GM10266 (cell line): ENCODE measurements around the gene CAPN15.

ENCODE experiments used
- DNase-seq: peaks from one replicate; pipeline ENCODE4 v3.0.0; 2012; ENCODE audit errors: extremely low spot score
- CTCF ChIP-seq: IDR thresholded peaks from 2 replicates; pipeline ENCODE4 v1.5.1; 2012; ENCODE audit warnings: mild to moderate bottlenecking, low read depth; ENCODE audit not compliant: control insufficient read depth, insufficient read depth; ENCODE audit errors: missing control alignments

The CAPN15 gene

DNA sequence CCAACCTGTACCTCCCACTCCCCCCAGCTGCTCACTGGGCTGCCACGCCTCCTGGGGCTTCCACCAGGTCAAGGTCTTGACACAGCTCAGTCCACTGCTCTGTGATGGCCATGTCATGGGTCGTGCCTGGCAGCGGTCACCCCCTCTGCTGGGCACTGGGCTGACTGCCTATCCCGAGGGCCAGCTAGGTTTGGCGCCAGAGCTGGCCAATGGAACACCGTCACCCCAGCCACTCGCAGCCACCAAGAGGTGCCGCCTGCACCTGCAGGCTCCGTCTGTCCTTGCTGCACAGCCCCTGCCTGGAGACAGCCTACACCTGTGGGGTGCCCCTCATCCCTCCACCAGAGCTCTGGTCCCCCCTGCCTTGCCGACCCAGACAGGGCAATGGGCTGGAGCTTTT is 57.8 kb downstream of the CAPN15 start:
- no peak for DNase-seq
- TF ChIP-seq CTCF = no peak

DNA sequence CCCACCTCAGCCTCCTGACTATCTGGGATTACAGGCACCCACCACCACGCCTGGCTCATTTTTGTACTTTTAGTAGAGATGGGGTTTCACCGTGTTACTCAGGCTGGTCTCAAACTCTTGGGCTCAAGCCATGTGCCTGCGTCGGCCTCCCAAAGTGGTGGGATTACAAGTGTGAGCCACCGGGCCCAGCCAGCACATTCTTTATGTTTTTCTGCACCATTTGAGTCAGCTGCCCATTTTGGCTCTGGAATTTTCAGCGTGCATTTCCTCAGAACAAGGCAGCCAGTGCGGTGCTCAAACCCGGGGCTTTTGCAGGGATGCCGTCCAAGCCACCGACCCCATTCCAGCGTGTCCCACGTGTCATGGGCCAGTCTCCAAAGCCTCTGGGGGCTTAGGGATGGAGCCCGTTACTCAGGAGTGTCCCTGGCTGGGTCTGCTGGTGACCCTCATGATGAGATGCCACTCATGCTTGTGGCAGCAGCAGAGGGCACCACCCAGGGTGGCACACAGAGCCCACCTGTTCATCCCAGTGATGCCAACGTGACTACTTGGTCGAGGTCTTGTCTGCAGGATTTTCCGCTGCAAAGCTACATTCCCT is 58.6 kb downstream of the CAPN15 start:
- no peak for DNase-seq
- no peak for TF ChIP-seq CTCF

DNA sequence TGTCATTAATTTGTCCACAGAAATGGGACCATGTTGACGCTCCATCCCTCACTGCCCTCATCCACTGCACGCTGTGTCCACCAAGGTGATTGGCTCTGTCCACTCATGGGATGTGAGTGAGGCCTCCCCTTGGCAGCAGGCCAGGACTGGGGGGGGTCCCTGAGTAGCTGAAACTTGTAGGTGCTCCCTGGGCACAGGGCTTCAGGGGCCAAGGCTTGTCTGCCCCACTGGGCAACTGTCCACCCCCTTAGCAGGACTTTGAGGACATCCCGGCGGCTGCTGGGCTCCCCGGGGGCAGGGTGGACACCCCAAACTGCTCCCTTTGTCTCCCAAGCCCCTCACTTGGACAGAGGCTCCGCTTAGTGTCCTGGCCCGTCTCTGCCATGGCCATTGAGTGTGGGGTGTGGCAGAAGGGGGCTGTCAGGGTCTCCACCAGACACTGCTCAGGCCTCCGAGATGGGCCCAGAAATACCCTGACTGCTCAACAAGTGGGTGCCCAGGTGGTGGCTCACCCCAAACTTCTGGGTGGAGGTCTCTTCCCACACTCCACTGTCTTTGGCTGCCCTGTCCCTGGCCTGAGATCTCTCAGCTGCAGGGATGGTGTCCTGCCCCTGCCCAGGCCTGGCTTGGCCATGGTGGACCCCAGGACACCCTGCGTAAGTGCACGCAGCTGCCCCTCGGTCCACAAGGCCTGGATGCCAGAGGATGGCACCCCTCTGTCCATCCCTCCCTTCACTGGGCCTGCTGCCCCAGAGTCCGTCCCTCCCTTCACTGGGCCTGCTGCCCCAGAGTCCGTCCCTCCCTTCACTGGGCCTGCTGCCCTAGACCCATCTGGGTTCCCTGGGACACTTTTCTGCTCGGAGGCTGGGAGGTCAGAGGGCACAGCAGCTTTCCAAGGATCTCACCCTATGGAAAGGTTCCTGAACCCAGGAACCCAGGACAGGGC is 59.4 kb downstream of the CAPN15 start:
- DNase-seq = no peak
- no peak for TF ChIP-seq CTCF

DNA sequence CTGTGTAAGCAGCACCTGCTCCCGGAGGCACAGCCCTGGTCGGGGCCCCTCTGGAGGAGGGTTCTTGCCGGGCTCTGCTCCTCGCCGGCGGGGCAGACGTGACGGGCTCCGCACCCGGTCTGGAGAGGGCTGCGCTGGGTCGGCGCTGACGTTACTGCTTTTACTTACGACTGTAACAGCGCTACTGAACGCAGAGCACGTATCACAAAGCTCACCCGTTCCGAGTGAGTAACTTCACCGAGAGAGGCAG is 61.1 kb downstream of the CAPN15 start:
- no peak for TF ChIP-seq CTCF
- no peak for DNase-seq

GRCh38 chr16:588889-589657 is 61.6 kb downstream of the CAPN15 start:
- TF ChIP-seq CTCF = no peak
- peak; percentile 97 for DNase-seq

GRCh38 chr16:589658-590187 is 62.2 kb downstream of the CAPN15 start, which contains the start of gene RAB40C:
RAB40C (plus strand) TSS chr16:590066; CDS start chr16:590292, 226 bp downstream.
- DNase-seq = peak; percentile 100
- TF ChIP-seq CTCF = peak; percentile 34
